Brain pericyte (primary cell): ENCODE results near the gene MAGED1.
"Not testable (repeated sequence)": the region's sequence is repeated elsewhere in the genome, so short reads cannot be mapped to it uniquely, and the experiment has no call there.

Experiments used
- DNase-seq: peaks from one replicate; pipeline ENCODE4 v3.0.0-alpha.2; 2012; ENCODE audit warnings: low read depth, low spot score

The MAGED1 gene

GRCh38 chrX:51896626-51897025 lies 3.2 kb downstream of the MAGED1 start:
- DNase-seq, result no peak

GRCh38 chrX:51899741-51900140 lies 6.3 kb downstream of the MAGED1 start:
- no peak for DNase-seq

DNA sequence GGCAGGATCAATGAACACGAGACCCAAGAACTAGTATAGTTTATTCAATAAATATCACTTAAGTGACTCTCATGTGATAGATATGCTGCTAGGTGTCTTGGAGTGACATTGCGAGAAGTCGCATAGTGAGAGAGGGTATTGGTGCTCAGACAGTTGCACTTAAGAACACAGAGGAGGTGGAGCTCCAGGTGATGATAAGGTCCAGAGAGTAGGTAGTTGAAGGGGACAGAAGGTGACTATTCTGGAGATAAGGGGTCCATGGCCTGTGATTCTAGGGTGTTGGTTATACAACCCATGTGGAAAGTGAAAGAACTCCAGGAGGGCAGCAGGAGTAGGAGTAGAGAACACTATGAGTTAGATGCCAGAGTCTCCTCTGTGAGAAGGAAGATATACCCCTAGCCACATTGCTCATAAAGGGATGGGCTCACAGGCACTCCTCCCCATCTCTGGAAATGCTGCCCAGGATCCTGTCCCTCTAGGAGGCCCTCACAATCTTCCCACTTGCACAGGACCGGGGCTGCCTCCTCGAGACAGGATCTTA lies 9.2 kb downstream of the MAGED1 start:
- DNase-seq, result no peak

DNA sequence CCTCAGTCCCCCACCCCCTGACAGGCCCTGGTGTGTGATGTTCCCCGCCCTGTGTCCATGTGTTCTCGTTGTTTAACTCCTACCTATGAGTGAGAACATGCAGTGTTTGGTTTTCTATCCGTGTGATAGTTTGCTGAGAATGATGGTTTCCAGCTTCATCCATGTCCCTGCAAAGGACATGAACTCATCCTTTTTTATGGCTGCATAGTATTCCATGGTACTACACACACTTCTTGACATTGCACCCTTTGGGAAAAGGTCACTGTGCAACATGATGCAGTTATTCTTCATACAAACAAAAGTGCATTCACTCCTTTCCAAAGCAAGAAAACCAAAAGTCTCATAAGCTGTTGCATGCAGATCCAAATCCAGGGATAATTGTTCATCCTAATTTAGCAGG lies 11.7 kb downstream of the MAGED1 start:
- not testable (repeated sequence) for DNase-seq

DNA sequence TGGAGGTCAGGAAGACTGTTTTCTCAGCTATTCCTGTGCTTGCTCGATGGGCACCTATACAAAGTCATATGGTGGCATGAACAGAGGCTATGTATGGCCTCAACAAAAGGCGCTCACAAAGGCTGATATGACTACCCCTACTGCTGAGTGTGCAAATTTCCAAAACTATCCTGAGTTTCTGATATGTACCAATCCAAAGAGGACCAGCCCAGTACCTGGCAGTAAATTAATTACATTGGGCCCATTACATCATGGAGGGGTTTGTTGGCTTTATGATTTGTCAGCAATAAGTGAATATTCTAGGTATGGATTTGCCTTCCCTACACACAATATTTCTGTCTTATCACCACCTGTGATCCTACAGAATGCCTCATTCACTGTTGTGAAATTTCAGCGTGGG lies 12.3 kb downstream of the MAGED1 start:
- no peak for DNase-seq

- DNase-seq, result no peak
Observed at GRCh38 chrX:51917604-51918003, 24.2 kb downstream of the MAGED1 start.

GRCh38 chrX:51922561-51922960 lies 29.1 kb downstream of the MAGED1 start:
- DNase-seq, result no peak

GRCh38 chrX:51931566-51932150 lies 38.2 kb downstream of the MAGED1 start:
- DNase-seq, result no peak
